ENCODE data around the gene HDGFL2.
"Not testable (repeated sequence)": the region's sequence is repeated elsewhere in the genome, so short reads cannot be mapped to it uniquely, and the experiment has no call there.

The HDGFL2 gene

DNA sequence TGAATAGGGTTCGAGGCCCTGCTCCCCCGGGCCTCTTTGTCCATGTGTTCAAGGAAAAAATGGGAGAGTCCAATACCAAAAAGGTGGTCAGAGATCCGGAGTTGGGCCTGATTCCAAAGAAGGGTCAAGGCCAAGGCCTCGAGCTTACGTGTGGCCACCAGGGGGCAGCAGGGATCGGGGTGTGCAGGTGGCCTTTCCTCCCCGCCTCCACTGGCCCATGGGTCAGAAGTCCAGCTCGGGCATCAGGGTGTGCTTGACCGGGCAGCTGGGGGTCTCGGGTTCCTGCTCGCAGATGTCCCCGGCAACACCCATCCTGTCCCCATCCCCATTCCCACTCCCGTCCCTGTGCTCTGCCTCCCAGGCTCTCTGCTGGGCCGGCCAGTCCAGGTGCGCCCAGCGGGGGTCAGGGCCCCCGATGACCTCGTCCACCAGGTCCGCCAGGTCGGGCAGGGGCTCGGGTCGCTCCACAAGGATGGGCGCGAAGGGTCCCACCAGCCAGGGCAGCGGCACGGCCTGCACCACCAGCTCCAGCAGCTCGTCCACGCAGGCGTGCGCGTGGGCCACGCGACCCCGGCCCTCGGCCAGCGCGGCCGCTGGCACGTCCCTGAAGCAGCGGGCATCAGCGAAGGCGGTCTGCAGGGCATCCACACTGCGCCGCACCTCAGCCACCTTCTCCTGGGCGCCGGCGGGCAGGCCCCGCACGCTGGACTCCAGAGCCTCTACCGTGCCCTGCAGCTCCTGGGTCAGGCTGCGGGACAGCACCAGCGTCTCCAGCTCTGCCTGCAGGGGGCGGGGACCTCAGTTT lies 51.4 kb downstream of the HDGFL2 start:
- H3K4ac ChIP-seq (ENCODE audit: low read length), result no peak overlapping the region

DNA sequence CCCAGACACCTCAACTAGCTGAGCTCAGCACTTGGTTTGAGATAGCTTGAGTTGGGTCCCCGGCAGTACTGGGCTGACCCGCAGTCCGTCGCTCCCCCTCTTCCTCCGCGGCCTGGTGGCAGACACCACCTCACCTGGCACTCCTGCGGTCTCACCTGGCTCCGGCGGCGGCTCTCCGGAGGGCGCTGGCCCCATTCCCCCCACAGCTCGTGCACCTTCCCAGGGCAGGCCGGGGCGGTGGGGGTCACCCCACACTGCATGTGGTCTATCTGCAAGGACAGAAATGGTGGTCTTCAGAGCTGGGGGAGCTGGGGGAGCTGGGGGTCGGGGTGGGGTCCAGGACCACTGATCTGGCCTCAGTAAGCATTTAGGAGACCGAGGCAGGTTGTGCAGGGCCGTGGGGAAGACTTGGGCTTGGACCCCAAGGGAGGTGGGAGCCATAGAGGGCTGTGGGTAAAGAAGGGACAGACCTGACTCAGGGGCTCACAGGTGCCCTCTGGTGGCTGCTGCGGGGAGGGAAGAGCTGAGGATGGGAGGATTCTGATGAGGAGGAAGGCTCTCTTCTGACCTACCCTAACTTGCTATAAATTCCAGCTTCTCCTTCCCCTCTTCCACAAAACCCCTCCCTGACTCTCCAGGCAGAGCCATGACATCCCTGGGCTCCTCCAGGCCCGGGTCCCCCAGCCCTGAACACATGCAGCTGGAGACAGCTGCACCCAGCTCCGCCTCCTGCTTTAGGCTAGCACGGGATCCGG lies 52.9 kb downstream of the HDGFL2 start:
- Histone ChIP-seq H3K27ac (replicated peaks; ENCODE audit: low read length) (no peak overlapping the region), H2BK15ac (ENCODE audit: low read length) (no peak overlapping the region), H3K27me3 (ENCODE audit: control insufficient read depth in 3 of 3, insufficient read depth in 3 of 3, low read depth in 1 of 3, low read length in 3 of 3) (peaks cover 0 to 5% (median 0%) of the 10 kb centered on the region in 3 experiments), H3K18ac (ENCODE audit: low read length) (no peak overlapping the region), H3K23ac (ENCODE audit: low read depth, low read length, poor library complexity) (no peak overlapping the region), H4K91ac (ENCODE audit: low read depth, low read length, poor library complexity) (no peak overlapping the region), H3K9me3 (replicated peaks in 1 of 2; ENCODE audit: control insufficient read depth in 2 of 2, insufficient read depth in 1 of 2, low read depth in 1 of 2, low read length in 2 of 2) (no peaks in the 10 kb centered on the region), H2BK120ac (ENCODE audit: low read depth, low read length) (no peak overlapping the region), H3K79me1 (ENCODE audit: low read depth, low read length) (no peaks in the 10 kb centered on the region), H2AFZ (ENCODE audit: low read length) (no peak overlapping the region), H3K9ac (ENCODE audit: low read depth, low read length, poor library complexity) (no peak overlapping the region), H2AK5ac (ENCODE audit: low read depth, low read length) (peak overlapping the region; percentile 76), H4K8ac (ENCODE audit: low read depth, low read length) (no peak overlapping the region), H2BK5ac (ENCODE audit: low read length) (no peak overlapping the region), H2BK12ac (ENCODE audit: low read length) (peak overlapping the region; percentile 26), H3K4me2 (ENCODE audit: insufficient read depth, low read length, poor library complexity, severe bottlenecking) (no peak overlapping the region), H3K4me3 (ENCODE audit: low read length in 2 of 2) (no peak overlapping the region), H3K4ac (ENCODE audit: low read length) (no peak overlapping the region), H3K14ac (ENCODE audit: low read length) (no peak overlapping the region), H3K4me1 (ENCODE audit: control insufficient read depth in 2 of 2, insufficient read depth in 1 of 2, low read depth in 1 of 2, low read length in 2 of 2) (no peaks in the 10 kb centered on the region), H3K36me3 (replicated peaks in 1 of 2; ENCODE audit: control insufficient read depth in 2 of 2, insufficient read depth in 2 of 2, low read length in 2 of 2) (no peaks in the 10 kb centered on the region)
- WGBS, 2 donors (ENCODE audit: extremely low coverage in 2 of 2, insufficient read length in 2 of 2, insufficient replicate concordance in 1 of 2), result no CpG with 5 or more reads among the region's 23 CpGs
- no peak for DNase-seq (ENCODE audit: low spot score)

More for the DNA sequence above, 51.4 kb downstream of the HDGFL2 start:
- no peak overlapping the region for H3K14ac ChIP-seq (ENCODE audit: low read length)
- H2AK5ac ChIP-seq (ENCODE audit: low read depth, low read length), result peak overlapping the region; percentile 35
- H3K36me3 ChIP-seq (replicated peaks in 1 of 2; ENCODE audit: control insufficient read depth in 2 of 2, insufficient read depth in 2 of 2, low read length in 2 of 2), result no peaks in the 10 kb centered on the region
- no peaks in the 10 kb centered on the region for H3K9me3 ChIP-seq (replicated peaks in 1 of 2; ENCODE audit: control insufficient read depth in 2 of 2, insufficient read depth in 1 of 2, low read depth in 1 of 2, low read length in 2 of 2)
- H2AFZ ChIP-seq (ENCODE audit: low read length), result no peak overlapping the region
- no peak overlapping the region for H4K8ac ChIP-seq (ENCODE audit: low read depth, low read length)
- DNase-seq (ENCODE audit: low spot score), result no peak
- H3K79me1 ChIP-seq (ENCODE audit: low read depth, low read length), result no peaks in the 10 kb centered on the region
- peak overlapping the region; percentile 78 for H2BK15ac ChIP-seq (ENCODE audit: low read length)
- H3K27ac ChIP-seq (replicated peaks; ENCODE audit: low read length), result no peak overlapping the region
- H3K27me3 ChIP-seq (ENCODE audit: control insufficient read depth in 3 of 3, insufficient read depth in 3 of 3, low read depth in 1 of 3, low read length in 3 of 3), result peaks cover 0 to 2% (median 0%) of the 10 kb centered on the region in 3 experiments
- peak overlapping the region; percentile 3 for H3K18ac ChIP-seq (ENCODE audit: low read length)
- H4K91ac ChIP-seq (ENCODE audit: low read depth, low read length, poor library complexity), result no peak overlapping the region
- peak overlapping the region; percentile 76 for H2BK120ac ChIP-seq (ENCODE audit: low read depth, low read length)
- WGBS, 2 donors (ENCODE audit: extremely low coverage in 2 of 2, insufficient read length in 2 of 2, insufficient replicate concordance in 1 of 2), result no CpG with 5 or more reads among the region's 53 CpGs
- H3K4me3 ChIP-seq (ENCODE audit: low read length in 2 of 2), result no peak overlapping the region
- H3K9ac ChIP-seq (ENCODE audit: low read depth, low read length, poor library complexity), result peak overlapping the region; percentile 24
- H2BK5ac ChIP-seq (ENCODE audit: low read length), result no peak overlapping the region
- peak overlapping the region; percentile 25 for H3K23ac ChIP-seq (ENCODE audit: low read depth, low read length, poor library complexity)
- no peak overlapping the region for H3K4me2 ChIP-seq (ENCODE audit: insufficient read depth, low read length, poor library complexity, severe bottlenecking)
- no peaks in the 10 kb centered on the region for H3K4me1 ChIP-seq (ENCODE audit: control insufficient read depth in 2 of 2, insufficient read depth in 1 of 2, low read depth in 1 of 2, low read length in 2 of 2)
- no peak overlapping the region for H2BK12ac ChIP-seq (ENCODE audit: low read length)

DNA sequence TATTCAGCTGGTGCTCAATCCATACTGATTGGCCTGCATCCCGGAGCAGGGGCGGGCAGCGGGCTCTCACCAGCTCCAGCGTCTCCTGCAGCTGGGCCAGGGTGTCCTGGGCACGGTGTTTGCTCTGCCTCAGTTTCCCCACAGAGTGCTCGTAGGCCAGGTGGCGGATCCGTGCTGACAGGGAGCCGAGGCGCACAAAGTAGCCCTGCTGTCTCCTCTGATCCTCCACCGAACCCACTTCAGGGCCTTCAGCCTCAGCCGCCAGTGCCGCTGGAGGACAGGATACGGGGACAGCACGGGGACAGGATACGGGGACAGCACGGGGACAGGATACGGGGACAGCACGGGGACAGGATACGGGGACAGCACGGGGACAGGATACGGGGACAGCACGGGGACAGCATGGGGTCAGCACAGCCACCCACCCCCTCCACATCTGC lies 53.5 kb downstream of the HDGFL2 start:
- H3K27ac ChIP-seq (replicated peaks; ENCODE audit: low read length), result no peak overlapping the region
- no peak for DNase-seq (ENCODE audit: low spot score)
- H4K8ac ChIP-seq (ENCODE audit: low read depth, low read length), result no peak overlapping the region
- H3K4ac ChIP-seq (ENCODE audit: low read length), result peak overlapping the region; percentile 37
- H3K36me3 ChIP-seq (replicated peaks in 1 of 2; ENCODE audit: control insufficient read depth in 2 of 2, insufficient read depth in 2 of 2, low read length in 2 of 2), result no peaks in the 10 kb centered on the region
- no peak overlapping the region for H3K14ac ChIP-seq (ENCODE audit: low read length)
- peaks cover 0 to 10% (median 0%) of the 10 kb centered on the region in 3 experiments for H3K27me3 ChIP-seq (ENCODE audit: control insufficient read depth in 3 of 3, insufficient read depth in 3 of 3, low read depth in 1 of 3, low read length in 3 of 3)
- no peak overlapping the region for H2BK5ac ChIP-seq (ENCODE audit: low read length)
- no peak overlapping the region for H4K91ac ChIP-seq (ENCODE audit: low read depth, low read length, poor library complexity)
- H2BK120ac ChIP-seq (ENCODE audit: low read depth, low read length), result no peak overlapping the region
- H3K4me2 ChIP-seq (ENCODE audit: insufficient read depth, low read length, poor library complexity, severe bottlenecking), result no peak overlapping the region
- no peaks in the 10 kb centered on the region for H3K9me3 ChIP-seq (replicated peaks in 1 of 2; ENCODE audit: control insufficient read depth in 2 of 2, insufficient read depth in 1 of 2, low read depth in 1 of 2, low read length in 2 of 2)
- H3K4me1 ChIP-seq (ENCODE audit: control insufficient read depth in 2 of 2, insufficient read depth in 1 of 2, low read depth in 1 of 2, low read length in 2 of 2), result no peaks in the 10 kb centered on the region
- H2BK12ac ChIP-seq (ENCODE audit: low read length), result peak overlapping the region; percentile 26
- H3K23ac ChIP-seq (ENCODE audit: low read depth, low read length, poor library complexity), result peak overlapping the region; percentile 31
- no peak overlapping the region for H2AFZ ChIP-seq (ENCODE audit: low read length)
- peak overlapping the region; percentile 76 for H2AK5ac ChIP-seq (ENCODE audit: low read depth, low read length)
- no peak overlapping the region for H3K9ac ChIP-seq (ENCODE audit: low read depth, low read length, poor library complexity)
- H3K4me3 ChIP-seq (ENCODE audit: low read length in 2 of 2), result no peak overlapping the region
- WGBS, 2 donors (ENCODE audit: extremely low coverage in 2 of 2, insufficient read length in 2 of 2, insufficient replicate concordance in 1 of 2), result no CpG with 5 or more reads among the region's 23 CpGs
- no peak overlapping the region for H2BK15ac ChIP-seq (ENCODE audit: low read length)
- H3K18ac ChIP-seq (ENCODE audit: low read length), result peak overlapping the region; percentile 41
- no peaks in the 10 kb centered on the region for H3K79me1 ChIP-seq (ENCODE audit: low read depth, low read length)

DNA sequence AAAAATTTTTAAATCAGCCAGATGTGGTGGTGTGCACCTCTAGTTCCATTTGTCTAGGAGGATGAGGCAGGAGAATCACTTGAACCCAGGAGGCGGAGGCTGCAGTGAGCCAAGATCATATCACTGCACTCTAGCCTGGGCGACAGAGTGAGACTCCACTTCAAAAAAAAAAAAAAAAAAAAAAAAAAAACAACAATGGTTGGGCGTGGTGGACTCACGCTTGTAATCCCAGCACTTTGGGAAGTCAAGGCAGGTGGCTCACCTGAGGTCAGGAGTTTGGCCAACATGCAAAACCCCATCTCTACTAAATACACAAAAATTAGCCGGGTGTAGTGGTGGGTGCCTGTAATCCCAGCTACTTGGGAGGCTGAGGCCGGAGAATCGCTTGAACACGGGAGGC lies 55.3 kb downstream of the HDGFL2 start:
- H2BK120ac ChIP-seq (ENCODE audit: low read depth, low read length); H4K8ac ChIP-seq (ENCODE audit: low read depth, low read length); H3K18ac ChIP-seq (ENCODE audit: low read length); H3K14ac ChIP-seq (ENCODE audit: low read length); H3K9me3 ChIP-seq (replicated peaks in 1 of 2; ENCODE audit: control insufficient read depth in 2 of 2, insufficient read depth in 1 of 2, low read depth in 1 of 2, low read length in 2 of 2); H3K79me1 ChIP-seq (ENCODE audit: low read depth, low read length); DNase-seq (ENCODE audit: low spot score); H3K27ac ChIP-seq (replicated peaks; ENCODE audit: low read length); H3K23ac ChIP-seq (ENCODE audit: low read depth, low read length, poor library complexity); H2BK15ac ChIP-seq (ENCODE audit: low read length); H3K9ac ChIP-seq (ENCODE audit: low read depth, low read length, poor library complexity); H2BK12ac ChIP-seq (ENCODE audit: low read length); H3K4ac ChIP-seq (ENCODE audit: low read length); H2BK5ac ChIP-seq (ENCODE audit: low read length); H2AK5ac ChIP-seq (ENCODE audit: low read depth, low read length); H4K91ac ChIP-seq (ENCODE audit: low read depth, low read length, poor library complexity); H3K4me2 ChIP-seq (ENCODE audit: insufficient read depth, low read length, poor library complexity, severe bottlenecking); H3K27me3 ChIP-seq (ENCODE audit: control insufficient read depth in 3 of 3, insufficient read depth in 3 of 3, low read depth in 1 of 3, low read length in 3 of 3); H3K4me3 ChIP-seq (ENCODE audit: low read length in 2 of 2); H3K4me1 ChIP-seq (ENCODE audit: control insufficient read depth in 2 of 2, insufficient read depth in 1 of 2, low read depth in 1 of 2, low read length in 2 of 2); H2AFZ ChIP-seq (ENCODE audit: low read length); H3K36me3 ChIP-seq (replicated peaks in 1 of 2; ENCODE audit: control insufficient read depth in 2 of 2, insufficient read depth in 2 of 2, low read length in 2 of 2): not testable (repeated sequence)
- WGBS, 2 donors (ENCODE audit: extremely low coverage in 2 of 2, insufficient read length in 2 of 2, insufficient replicate concordance in 1 of 2), result no CpG with 5 or more reads among the region's 8 CpGs
